ENCODE measurements around the gene TSC22D3. TPM values are rescaled to one million over a fixed set of nuclear protein-coding genes. Genes with fewer than 3 reads are reported as not detected.
A peak's percentile ranks its signal among the peaks of the same experiment; 100 is the strongest.

The TSC22D3 gene
- total RNA-seq, 3 donors from 2014 or later: 14.1 to 21.6 (median 18.5) TPM

GRCh38 chrX:107730298-107730655 is 45.3 kb downstream of the TSC22D3 start:
- Mint-ChIP-seq H3K9me3 (no peaks in the 10 kb centered on the region), H3K4me1 (ENCODE audit: low read depth) (no peaks in the 10 kb centered on the region), H3K36me3 (ENCODE audit: insufficient read depth) (no peaks in the 10 kb centered on the region), H3K4me3 (no peak overlapping the region), H3K27me3 (ENCODE audit: low read depth) (no peaks in the 10 kb centered on the region)
- DNase-seq (no peak), ATAC-seq (no peak)

- DNase-seq (no peak), ATAC-seq (peak; percentile 30 to 70)
- H3K4me3 Mint-ChIP-seq: no peak overlapping the region
- H3K27me3 Mint-ChIP-seq (ENCODE audit: low read depth): no peaks in the 10 kb centered on the region
- H3K9me3 Mint-ChIP-seq: no peaks in the 10 kb centered on the region
- H3K4me1 Mint-ChIP-seq (ENCODE audit: low read depth): no peaks in the 10 kb centered on the region
- H3K36me3 Mint-ChIP-seq (ENCODE audit: insufficient read depth): no peaks in the 10 kb centered on the region
Measured at GRCh38 chrX:107729558-107730297, 45.9 kb downstream of the TSC22D3 start.

GRCh38 chrX:107728371-107729099 is 47.1 kb downstream of the TSC22D3 start:
- no peaks in the 10 kb centered on the region for H3K27me3 Mint-ChIP-seq (ENCODE audit: low read depth)
- H3K4me3 Mint-ChIP-seq: no peak overlapping the region
- DNase-seq (no peak), ATAC-seq (no peak)
- no peaks in the 10 kb centered on the region for H3K4me1 Mint-ChIP-seq (ENCODE audit: low read depth)
- no peaks in the 10 kb centered on the region for H3K36me3 Mint-ChIP-seq (ENCODE audit: insufficient read depth)
- H3K9me3 Mint-ChIP-seq: no peaks in the 10 kb centered on the region

- ATAC-seq (no peak), DNase-seq (no peak)
- no peaks in the 10 kb centered on the region for H3K9me3 Mint-ChIP-seq
- no peaks in the 10 kb centered on the region for H3K4me1 Mint-ChIP-seq (ENCODE audit: low read depth)
- H3K27me3 Mint-ChIP-seq (ENCODE audit: low read depth): no peaks in the 10 kb centered on the region
- no peaks in the 10 kb centered on the region for H3K36me3 Mint-ChIP-seq (ENCODE audit: insufficient read depth)
- no peak overlapping the region for H3K4me3 Mint-ChIP-seq
Measured at GRCh38 chrX:107726816-107727534, 48.6 kb downstream of the TSC22D3 start.

- no peaks in the 10 kb centered on the region for H3K27me3 Mint-ChIP-seq (ENCODE audit: low read depth)
- no peaks in the 10 kb centered on the region for H3K36me3 Mint-ChIP-seq (ENCODE audit: insufficient read depth)
- DNase-seq (no peak), ATAC-seq (no peak)
- H3K4me1 Mint-ChIP-seq (ENCODE audit: low read depth): peaks cover 3% of the 10 kb centered on the region
- no peaks in the 10 kb centered on the region for H3K9me3 Mint-ChIP-seq
- H3K4me3 Mint-ChIP-seq: no peak overlapping the region
Measured at GRCh38 chrX:107725761-107726555, 49.6 kb downstream of the TSC22D3 start.

- Mint-ChIP-seq H3K9me3 (no peaks in the 10 kb centered on the region), H3K4me3 (no peak overlapping the region), H3K27me3 (ENCODE audit: low read depth) (no peaks in the 10 kb centered on the region), H3K4me1 (ENCODE audit: low read depth) (peaks cover 3% of the 10 kb centered on the region), H3K36me3 (ENCODE audit: insufficient read depth) (no peaks in the 10 kb centered on the region)
- no peak for ATAC-seq
- DNase-seq: no peak
Measured at GRCh38 chrX:107724653-107725052, 50.9 kb downstream of the TSC22D3 start.

- ATAC-seq: no peak
Measured at GRCh38 chrX:107723511-107723910, 52.1 kb downstream of the TSC22D3 start.

GRCh38 chrX:107721966-107722707 is 53.5 kb downstream of the TSC22D3 start:
- no peaks in the 10 kb centered on the region for H3K9me3 Mint-ChIP-seq
- DNase-seq: no peak
- peaks cover 20% of the 10 kb centered on the region for H3K4me1 Mint-ChIP-seq (ENCODE audit: low read depth)
- no peaks in the 10 kb centered on the region for H3K36me3 Mint-ChIP-seq (ENCODE audit: insufficient read depth)
- no peak overlapping the region for H3K4me3 Mint-ChIP-seq
- ATAC-seq: no peak
- no peaks in the 10 kb centered on the region for H3K27me3 Mint-ChIP-seq (ENCODE audit: low read depth)

More at GRCh38 chrX:107723511-107723910, 52.1 kb downstream of the TSC22D3 start:
- H3K4me3 Mint-ChIP-seq: no peak overlapping the region
- DNase-seq: no peak
- no peaks in the 10 kb centered on the region for H3K9me3 Mint-ChIP-seq
- peaks cover 6% of the 10 kb centered on the region for H3K4me1 Mint-ChIP-seq (ENCODE audit: low read depth)
- no peaks in the 10 kb centered on the region for H3K27me3 Mint-ChIP-seq (ENCODE audit: low read depth)
- no peaks in the 10 kb centered on the region for H3K36me3 Mint-ChIP-seq (ENCODE audit: insufficient read depth)

GRCh38 chrX:107721318-107721717 is 54.3 kb downstream of the TSC22D3 start:
- no peaks in the 10 kb centered on the region for H3K36me3 Mint-ChIP-seq (ENCODE audit: insufficient read depth)
- DNase-seq: no peak
- no peaks in the 10 kb centered on the region for H3K27me3 Mint-ChIP-seq (ENCODE audit: low read depth)
- no peak for ATAC-seq
- H3K4me1 Mint-ChIP-seq (ENCODE audit: low read depth): peaks cover 21% of the 10 kb centered on the region
- H3K9me3 Mint-ChIP-seq: no peaks in the 10 kb centered on the region
- H3K4me3 Mint-ChIP-seq: no peak overlapping the region

- H3K9me3 Mint-ChIP-seq: no peaks in the 10 kb centered on the region
- no peaks in the 10 kb centered on the region for H3K27me3 Mint-ChIP-seq (ENCODE audit: low read depth)
- peaks cover 44% of the 10 kb centered on the region for H3K4me1 Mint-ChIP-seq (ENCODE audit: low read depth)
- peaks cover 8% of the 10 kb centered on the region for H3K36me3 Mint-ChIP-seq (ENCODE audit: insufficient read depth)
- ATAC-seq: no peak
- DNase-seq: peak; percentile 74
- H3K4me3 Mint-ChIP-seq: peak overlapping the region; percentile 46
Measured at GRCh38 chrX:107718156-107718621, 57.4 kb downstream of the TSC22D3 start.

GRCh38 chrX:107716816-107717700 is 58.5 kb downstream of the TSC22D3 start:
- DNase-seq (peak; percentile 78), ATAC-seq (peak; percentile 81 to 85)
- peaks cover 54% of the 10 kb centered on the region for H3K4me1 Mint-ChIP-seq (ENCODE audit: low read depth)
- H3K4me3 Mint-ChIP-seq: peak overlapping the region; percentile 92
- no peaks in the 10 kb centered on the region for H3K9me3 Mint-ChIP-seq
- peaks cover 8% of the 10 kb centered on the region for H3K36me3 Mint-ChIP-seq (ENCODE audit: insufficient read depth)
- no peaks in the 10 kb centered on the region for H3K27me3 Mint-ChIP-seq (ENCODE audit: low read depth)

GRCh38 chrX:107716118-107716684 is 59.4 kb downstream of the TSC22D3 start:
- H3K36me3 Mint-ChIP-seq (ENCODE audit: insufficient read depth): peaks cover 8% of the 10 kb centered on the region
- ATAC-seq: peak in 1 of 2 donors; percentile 5
- no peaks in the 10 kb centered on the region for H3K27me3 Mint-ChIP-seq (ENCODE audit: low read depth)
- H3K4me3 Mint-ChIP-seq: peak overlapping the region; percentile 92
- H3K9me3 Mint-ChIP-seq: no peaks in the 10 kb centered on the region
- DNase-seq: no peak
- peaks cover 59% of the 10 kb centered on the region for H3K4me1 Mint-ChIP-seq (ENCODE audit: low read depth)

Measured in activated T-cell treated with anti-CD3 and anti-CD28 coated beads, Interleukin-2, amount 50 U/mL, for 4 hours (primary cell).